Mononuclear cell (primary cell): ENCODE data around the gene ABCA7. TPM values are rescaled to one million over a fixed set of nuclear protein-coding genes. Genes with fewer than 3 reads are reported as not detected.
"Not testable (repeated sequence)": the region's sequence is repeated elsewhere in the genome, so short reads cannot be mapped to it uniquely, and the experiment has no call there.

Source experiments
- H3K27me3 ChIP-seq: 2 replicates; pipeline ENCODE4 v1.6.0; 2011; ENCODE audit warnings: low read length, control low read depth; ENCODE audit not compliant: insufficient read depth
- H3K4me1 ChIP-seq: 2 replicates; pipeline ENCODE4 v1.5.1; 2011; ENCODE audit warnings: mild to moderate bottlenecking, low read length, control low read depth; ENCODE audit not compliant: insufficient read depth
- H3K4me3 ChIP-seq: 2 replicates; pipeline ENCODE4 v1.5.1; 2011; ENCODE audit warnings: mild to moderate bottlenecking, low read length, moderate library complexity
- H3K9me3 ChIP-seq: 2 replicates; pipeline ENCODE4 v1.5.1; 2011; ENCODE audit warnings: low read depth, mild to moderate bottlenecking, control low read depth, low read length
- total RNA-seq: library from RNA; depleted of rRNA; stranded (reverse); fragments of >200 nt; gene quantifications from one replicate; pipeline ENCODE4 v1.2.3, GENCODE V29; 2012

Gene ABCA7
- total RNA-seq, 1 donor = 28.2 TPM

DNA sequence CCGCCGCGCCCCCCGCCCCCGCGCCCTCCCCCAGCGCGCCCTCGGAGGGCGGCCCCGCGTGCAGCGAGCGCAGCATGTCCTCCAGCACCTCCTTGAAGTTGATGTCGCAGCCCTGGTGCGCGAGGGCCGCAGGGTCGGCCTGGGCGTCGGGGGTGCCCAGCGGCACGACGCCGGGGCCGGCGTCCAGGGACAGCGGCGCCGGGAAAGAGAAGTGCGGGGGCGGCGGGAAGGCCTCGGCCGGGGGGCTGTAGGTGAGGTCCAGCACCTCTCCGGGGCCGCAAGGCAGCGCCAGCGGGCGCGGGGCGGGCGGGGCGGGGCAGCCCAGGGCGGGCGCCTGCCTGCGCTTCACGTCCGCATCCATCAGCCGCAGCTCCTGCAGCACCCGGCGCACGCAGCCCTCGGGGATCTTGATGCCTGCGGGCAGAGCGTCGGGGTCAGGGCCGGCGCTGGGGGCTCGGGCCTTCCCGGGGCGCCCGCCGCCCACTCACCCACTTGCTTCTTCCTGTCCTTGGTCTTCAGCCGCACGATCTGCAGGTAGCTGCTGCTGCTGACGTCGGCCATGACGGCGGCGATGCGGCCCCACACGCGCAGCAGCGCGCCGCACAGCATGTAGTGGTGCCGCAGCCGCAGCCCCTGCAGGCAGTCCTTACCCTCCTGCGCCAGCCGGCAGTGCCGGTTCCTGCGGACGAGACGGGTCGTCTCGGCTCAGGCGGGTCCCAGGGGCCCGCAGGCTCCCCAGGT lies 68.6 kb downstream of the ABCA7 start:
- no peaks in the 10 kb centered on the region for H3K9me3 ChIP-seq
- H3K4me1 ChIP-seq = peaks cover 30% of the 10 kb centered on the region
- H3K27me3 ChIP-seq = no peaks in the 10 kb centered on the region
- H3K4me3 ChIP-seq = no peak overlapping the region

DNA sequence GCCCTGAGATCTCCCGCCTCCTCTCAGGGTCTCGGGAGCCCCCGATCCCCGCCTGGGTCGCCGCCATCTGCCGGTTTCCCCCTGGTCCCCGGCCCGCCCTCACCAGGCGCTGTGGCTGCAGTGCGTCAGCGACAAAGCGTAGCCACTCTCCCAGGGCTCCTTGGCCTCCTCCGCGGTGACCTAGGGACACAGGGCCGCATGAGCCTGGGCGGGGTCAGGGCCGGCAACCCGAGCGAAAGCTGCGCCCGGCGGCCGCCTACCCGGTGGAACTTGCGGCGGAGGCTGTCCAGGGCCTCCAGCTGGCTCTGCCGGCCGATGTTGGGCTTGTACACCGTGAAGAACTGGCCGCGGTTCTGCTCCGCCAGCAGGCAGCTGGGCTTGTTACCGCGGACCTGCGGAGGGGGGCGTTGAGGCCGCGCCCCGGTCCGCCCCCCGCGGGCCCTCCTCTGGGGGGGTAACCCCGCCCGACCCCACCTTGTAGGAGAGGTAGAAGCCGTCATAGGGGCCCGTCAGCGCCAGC lies 69.2 kb downstream of the ABCA7 start:
- Histone ChIP-seq H3K4me3 (no peak overlapping the region), H3K9me3 (no peaks in the 10 kb centered on the region), H3K27me3 (no peaks in the 10 kb centered on the region), H3K4me1 (peaks cover 35% of the 10 kb centered on the region)

DNA sequence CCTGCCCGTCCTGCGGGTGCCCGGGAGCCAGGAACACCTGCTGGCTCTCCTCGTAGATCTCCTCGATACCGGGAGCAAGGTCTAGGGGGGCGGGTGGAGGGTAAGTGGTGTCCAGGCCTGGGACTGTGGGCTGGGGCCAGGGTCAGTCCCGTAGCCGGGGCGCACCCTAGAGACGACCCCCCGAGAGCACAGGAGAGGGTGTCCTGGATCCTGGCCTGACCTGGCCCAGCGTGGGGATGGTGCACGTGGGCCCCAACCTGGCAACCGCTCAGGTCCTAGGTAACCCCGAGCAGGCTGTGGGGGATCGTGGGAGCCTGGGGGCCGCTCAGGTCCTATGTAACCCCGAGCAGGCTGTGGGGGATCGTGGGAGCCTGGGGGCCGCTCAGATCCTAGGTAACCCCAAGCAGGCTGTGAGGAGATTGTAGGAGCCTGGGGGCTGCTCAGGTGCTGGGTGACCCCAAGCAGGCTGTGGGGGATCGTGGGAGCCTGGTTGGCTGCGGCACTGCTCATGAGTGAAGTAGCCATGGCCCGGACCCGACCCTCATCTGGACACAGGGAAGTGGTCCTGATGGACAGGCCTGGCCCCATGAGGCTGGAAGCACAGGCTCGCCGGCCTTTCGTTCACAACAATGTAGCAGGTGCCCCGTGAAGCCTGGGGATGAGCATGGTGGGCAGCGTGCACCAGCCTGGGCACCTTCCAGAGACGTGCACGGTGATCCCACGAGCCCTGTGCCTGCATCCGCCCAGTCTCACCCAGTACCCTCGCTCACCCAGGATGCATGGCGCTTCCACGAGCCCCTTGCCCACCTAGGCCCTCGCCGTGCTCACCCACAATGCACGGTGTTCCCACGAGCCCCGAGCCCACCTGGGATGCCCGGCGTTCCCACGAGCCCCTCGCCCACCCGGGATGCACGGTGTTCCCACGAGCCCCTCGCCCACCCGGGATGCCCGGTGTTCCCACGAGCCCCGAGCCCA lies 70.1 kb downstream of the ABCA7 start:
- peaks cover 34% of the 10 kb centered on the region for H3K4me1 ChIP-seq
- H3K4me3 ChIP-seq = no peak overlapping the region
- no peaks in the 10 kb centered on the region for H3K9me3 ChIP-seq
- H3K27me3 ChIP-seq = no peaks in the 10 kb centered on the region

DNA sequence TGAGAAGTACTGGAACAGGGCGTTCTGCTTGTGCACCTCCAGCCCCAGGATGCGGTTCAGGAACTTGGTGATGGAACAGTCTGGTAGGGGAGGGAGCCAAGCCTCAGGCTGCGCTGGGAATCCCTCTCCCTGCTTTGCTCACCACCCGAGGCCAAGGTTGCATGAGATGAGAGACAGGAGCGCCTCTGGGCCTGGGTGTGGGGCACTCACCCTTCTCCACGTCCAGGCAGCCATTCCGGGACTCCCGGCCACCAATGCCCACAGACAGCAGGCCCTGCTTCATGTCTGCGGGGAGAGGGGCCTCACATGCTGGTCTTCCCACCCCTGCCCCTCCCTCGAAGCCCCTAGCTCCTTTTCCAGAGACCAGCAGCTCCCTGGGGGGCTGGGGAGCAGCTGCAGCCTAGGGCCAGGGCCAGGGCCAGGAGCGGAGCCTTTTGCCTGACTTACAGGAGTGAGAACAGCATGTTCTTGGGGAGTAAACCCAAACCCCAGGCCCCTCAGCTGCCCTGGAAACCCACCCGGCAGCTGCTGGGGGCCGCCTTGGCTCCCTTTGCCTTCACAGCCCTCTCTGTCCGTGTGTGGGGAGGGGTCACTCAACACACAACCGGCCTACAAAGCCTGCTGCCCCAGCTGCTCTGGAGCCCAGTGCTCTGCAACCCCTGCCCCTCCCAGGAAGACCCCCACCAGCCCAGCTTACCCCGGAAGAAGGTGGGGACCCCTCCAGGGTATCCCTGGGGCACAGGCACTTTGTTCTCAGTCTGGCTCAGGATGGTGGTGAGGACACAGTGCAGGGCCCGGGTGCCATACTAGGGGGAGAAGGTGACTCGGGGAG lies 71.1 kb downstream of the ABCA7 start:
- Histone ChIP-seq H3K4me1 (peaks cover 24% of the 10 kb centered on the region), H3K27me3 (no peaks in the 10 kb centered on the region), H3K4me3 (no peak overlapping the region), H3K9me3 (no peaks in the 10 kb centered on the region)

DNA sequence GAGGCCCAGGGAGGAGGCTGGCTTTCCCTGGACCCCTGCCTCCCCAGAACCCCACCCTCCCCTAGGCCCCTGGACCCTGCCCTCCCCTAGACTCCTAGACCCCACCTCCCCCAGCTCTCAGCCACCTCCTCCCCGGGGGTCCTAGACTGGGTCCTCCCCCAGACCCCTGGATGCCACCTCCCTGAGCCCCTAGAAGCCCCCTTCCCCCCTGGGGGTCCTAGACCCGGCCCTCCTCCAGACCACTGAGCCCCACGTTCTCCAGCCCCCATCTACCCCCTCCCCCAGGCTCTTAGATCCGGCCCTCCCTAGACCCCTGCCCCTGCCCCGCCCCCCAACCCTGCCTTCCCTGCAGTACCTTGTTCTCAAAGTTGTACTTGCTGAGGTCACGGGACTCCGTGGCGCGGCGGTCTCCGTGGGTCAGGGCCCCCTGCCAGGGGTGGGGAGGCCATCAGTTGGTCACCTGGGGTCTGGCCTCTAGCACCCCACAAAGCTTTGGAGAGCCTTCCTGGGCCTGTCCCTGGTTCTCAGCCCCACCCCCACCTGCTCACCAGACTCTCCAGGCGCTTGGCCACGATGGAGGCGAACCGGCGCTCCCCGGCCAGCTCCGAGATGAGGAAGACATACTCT lies 71.8 kb downstream of the ABCA7 start:
- Histone ChIP-seq H3K4me3 (no peak overlapping the region), H3K27me3 (no peaks in the 10 kb centered on the region), H3K9me3 (no peaks in the 10 kb centered on the region), H3K4me1 (peaks cover 19% of the 10 kb centered on the region)

DNA sequence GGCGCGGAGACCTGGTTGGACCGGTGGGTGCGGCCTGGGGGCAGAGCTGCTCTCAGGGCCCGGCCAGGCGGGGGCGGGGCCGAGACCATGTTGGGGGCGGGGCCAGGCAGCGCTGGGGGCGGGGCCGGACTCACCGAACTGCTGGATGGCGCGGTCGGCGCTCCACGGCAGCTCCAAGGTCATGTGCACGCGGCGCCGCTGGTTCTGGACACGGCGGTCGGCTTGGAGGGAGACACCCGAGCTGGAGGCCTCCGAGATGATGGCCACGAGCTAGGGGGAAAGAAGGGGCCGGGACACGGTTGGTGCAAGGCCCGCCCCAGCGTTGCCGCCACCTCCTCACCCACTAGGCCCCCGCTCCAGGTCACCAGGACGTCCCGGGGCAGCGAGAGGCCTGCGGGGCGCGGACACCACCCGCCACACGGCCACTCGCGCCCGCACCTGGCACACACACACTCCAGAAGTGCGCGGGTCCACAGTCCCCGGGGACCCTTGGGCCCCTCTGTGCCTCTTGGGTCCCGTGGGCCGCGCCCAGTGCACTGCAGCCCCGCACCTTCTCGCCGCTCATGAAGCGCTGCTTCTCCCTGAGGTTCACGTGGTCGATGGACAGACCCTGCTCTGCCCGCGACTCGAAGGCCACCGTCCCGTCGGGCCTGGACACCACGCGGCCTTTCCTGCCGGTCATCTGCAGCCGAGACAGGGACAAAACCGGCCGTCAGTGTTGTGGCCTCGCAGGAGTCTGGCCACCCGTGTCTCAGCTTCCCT lies 72.5 kb downstream of the ABCA7 start:
- no peaks in the 10 kb centered on the region for H3K27me3 ChIP-seq
- no peaks in the 10 kb centered on the region for H3K9me3 ChIP-seq
- H3K4me1 ChIP-seq = peaks cover 12% of the 10 kb centered on the region

DNA sequence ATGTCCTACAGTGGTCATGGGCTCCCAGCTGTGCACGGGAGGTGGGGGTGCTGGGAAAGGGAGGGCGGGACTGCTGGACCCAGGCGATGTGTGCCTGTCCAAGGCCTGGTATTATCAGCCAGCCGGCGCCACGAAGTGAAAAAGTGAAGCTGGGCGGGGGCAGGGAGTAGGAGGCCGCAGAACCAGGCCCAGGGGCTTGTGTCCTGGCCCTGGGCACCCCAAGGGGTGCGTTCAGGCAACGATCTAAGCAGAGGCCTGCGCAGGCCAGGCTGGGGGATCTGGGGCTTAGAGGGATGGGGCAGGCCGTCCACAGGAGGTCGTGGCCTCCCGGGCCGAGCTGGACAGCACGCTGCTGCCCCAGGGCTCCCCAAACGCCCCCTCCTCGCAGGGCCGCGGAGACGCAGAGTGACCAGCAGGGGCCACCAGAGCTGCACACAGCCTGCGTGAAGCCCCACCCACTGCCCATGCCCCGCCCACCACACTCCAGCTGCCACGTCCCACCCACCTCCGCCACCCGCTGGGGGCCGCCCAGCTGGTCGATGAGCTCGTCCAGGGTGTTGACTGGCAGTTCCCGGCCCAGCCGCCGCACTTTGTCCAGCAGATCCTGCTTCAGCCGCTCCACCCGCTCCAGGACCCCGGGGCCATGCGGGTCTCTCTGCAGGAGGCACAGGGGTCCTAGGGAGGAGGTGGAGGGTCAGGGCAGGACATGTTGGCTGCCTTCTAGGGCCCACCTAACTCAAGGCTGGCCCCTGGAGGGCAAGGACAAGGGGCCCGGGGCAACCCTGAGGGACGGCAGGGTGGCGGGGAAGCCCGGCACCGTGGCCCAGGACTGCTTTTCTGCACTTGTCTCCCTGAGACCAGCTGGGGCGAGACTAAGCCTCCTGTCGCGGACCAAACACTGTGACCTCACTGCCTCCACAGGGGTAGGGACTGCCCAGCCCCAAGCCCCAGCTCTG lies 73.4 kb downstream of the ABCA7 start:
- Histone ChIP-seq H3K4me3 (no peak overlapping the region), H3K27me3 (no peaks in the 10 kb centered on the region), H3K4me1 (peaks cover 12% of the 10 kb centered on the region), H3K9me3 (no peaks in the 10 kb centered on the region)

More for the DNA sequence above, 72.5 kb downstream of the ABCA7 start:
- no peak overlapping the region for H3K4me3 ChIP-seq

DNA sequence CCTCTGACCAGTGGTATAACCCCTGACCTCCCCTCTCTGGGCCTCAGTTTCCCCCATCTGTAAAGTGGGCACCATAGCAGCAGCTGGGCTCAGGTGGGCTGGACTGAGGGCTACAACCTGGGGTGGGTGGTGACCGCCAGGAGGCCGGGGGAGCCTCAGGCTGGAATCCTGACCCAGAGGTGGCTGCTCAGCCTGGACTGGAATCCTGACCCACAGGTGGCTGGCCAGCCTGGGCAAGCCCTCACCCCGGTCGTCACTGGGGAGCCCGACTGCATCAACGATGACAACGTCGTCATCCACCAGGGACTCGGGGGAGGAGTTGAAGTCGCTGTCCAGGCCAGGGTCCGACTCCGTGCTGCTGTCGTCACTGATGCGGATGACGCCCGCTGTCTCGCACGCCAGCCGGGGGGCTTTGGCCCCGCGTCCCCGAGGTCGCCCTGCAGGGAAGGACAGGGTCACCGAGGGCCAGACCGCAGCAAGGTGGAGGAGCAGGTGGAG lies 74.1 kb downstream of the ABCA7 start:
- Histone ChIP-seq H3K4me1 (peaks cover 12% of the 10 kb centered on the region), H3K9me3 (no peaks in the 10 kb centered on the region), H3K27me3 (no peaks in the 10 kb centered on the region), H3K4me3 (no peak overlapping the region)

DNA sequence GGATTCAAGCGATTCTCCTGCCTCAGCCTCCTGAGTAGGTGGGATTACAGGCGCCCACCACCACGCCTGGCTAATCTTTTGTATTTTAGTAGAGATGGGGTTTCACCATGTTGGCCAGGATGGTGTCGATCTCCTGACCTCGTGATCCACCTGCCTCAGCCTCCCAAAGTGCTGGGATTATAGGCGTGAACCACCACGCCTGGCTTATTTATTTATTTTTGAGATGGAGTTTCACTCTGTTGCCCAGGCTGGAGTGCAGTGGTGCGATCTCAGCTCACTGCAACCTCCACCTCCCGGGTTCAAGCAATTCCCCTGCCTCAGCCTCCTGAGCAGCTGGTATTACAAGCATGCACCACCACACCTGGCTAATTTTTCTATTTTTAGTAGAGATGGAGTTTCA lies 74.8 kb downstream of the ABCA7 start:
- not testable (repeated sequence) for H3K27me3 ChIP-seq, H3K4me3 ChIP-seq, H3K9me3 ChIP-seq
- H3K4me1 ChIP-seq = peaks cover 12% of the 10 kb centered on the region

Other genes starting within 250 kb of the ABCA7 start
- gene PTBP1, start 242.7 kb upstream of the ABCA7 start, total RNA-seq = 109 TPM
- not detected for gene PLPPR3, start 218.2 kb upstream of the ABCA7 start, total RNA-seq
- 0.31 TPM for gene AZU1, start 212.3 kb upstream of the ABCA7 start, total RNA-seq
- 0.31 TPM for gene PRTN3, start 199.1 kb upstream of the ABCA7 start, total RNA-seq
- 0.63 TPM for gene ELANE, start 187.8 kb upstream of the ABCA7 start, total RNA-seq
- gene CFD, start 180.4 kb upstream of the ABCA7 start, total RNA-seq = 148 TPM
- gene MED16, start 146.9 kb upstream of the ABCA7 start, total RNA-seq = 15.2 TPM
- not detected for gene RNU6-9, start 146.6 kb upstream of the ABCA7 start, total RNA-seq
- gene R3HDM4, start 126.9 kb upstream of the ABCA7 start, total RNA-seq = 134 TPM
- 0.10 TPM for gene KISS1R, start 122.8 kb upstream of the ABCA7 start, total RNA-seq
- 8.0 TPM for gene ARID3A, start 114.1 kb upstream of the ABCA7 start, total RNA-seq
- 15.1 TPM for gene WDR18, start 55.8 kb upstream of the ABCA7 start, total RNA-seq
- gene GRIN3B, start 39.7 kb upstream of the ABCA7 start, total RNA-seq = 0.21 TPM
- gene TMEM259, start 19.0 kb upstream of the ABCA7 start, total RNA-seq = 83.0 TPM
- gene RNU6-2, start 18.6 kb upstream of the ABCA7 start, total RNA-seq = not detected
- gene CNN2, start 13.5 kb upstream of the ABCA7 start, total RNA-seq = 152 TPM
- gene ARHGAP45, start 27.1 kb downstream of the ABCA7 start, total RNA-seq = 261 TPM
- 48.9 TPM for gene POLR2E, start 55.3 kb downstream of the ABCA7 start, total RNA-seq
- 162 TPM for gene GPX4, start 63.9 kb downstream of the ABCA7 start, total RNA-seq
- gene SBNO2, start 134.2 kb downstream of the ABCA7 start, total RNA-seq = 53.8 TPM
- gene STK11, start 165.7 kb downstream of the ABCA7 start, total RNA-seq = 36.7 TPM
- gene CBARP, start 197.9 kb downstream of the ABCA7 start, total RNA-seq = not detected
- gene ATP5F1D, start 201.6 kb downstream of the ABCA7 start, total RNA-seq = 10.4 TPM
- gene MIDN, start 208.5 kb downstream of the ABCA7 start, total RNA-seq = 67.0 TPM
- 455 TPM for gene CIRBP, start 229.2 kb downstream of the ABCA7 start, total RNA-seq
- 16.3 TPM for gene FAM174C, start 235.4 kb downstream of the ABCA7 start, total RNA-seq
- gene EFNA2, start 245.8 kb downstream of the ABCA7 start, total RNA-seq = not detected